HFFc6 (cell line): ENCODE data around the gene TOR1A. TPM values are rescaled to one million over a fixed set of nuclear protein-coding genes. Genes with fewer than 3 reads are reported as not detected.

Experiments used
- DNase-seq: peaks from one replicate; pipeline ENCODE4 v3.0.0-alpha.2; 2018
- H3K27ac Mint-ChIP-seq: 2 replicates; pipeline ENCODE4 v1.8.0; 2020; ENCODE audit warnings: mild to moderate bottlenecking, mixed read lengths
- H3K27me3 Mint-ChIP-seq: 2 replicates; pipeline ENCODE4 v1.8.0; 2021; ENCODE audit warnings: mild to moderate bottlenecking, moderate library complexity, mixed read lengths; ENCODE audit not compliant: insufficient read depth
- H3K36me3 Mint-ChIP-seq: 2 replicates; pipeline ENCODE4 v1.8.0; 2021; ENCODE audit warnings: low read depth, mixed read lengths
- H3K4me1 Mint-ChIP-seq: 2 replicates; pipeline ENCODE4 v1.8.0; 2020; ENCODE audit warnings: low read depth, mixed read lengths
- H3K4me3 Mint-ChIP-seq: 2 replicates; pipeline ENCODE4 v1.8.0; 2020; ENCODE audit warnings: mild to moderate bottlenecking, moderate library complexity, mixed read lengths
- H3K9me3 Mint-ChIP-seq: 2 replicates; pipeline ENCODE4 v1.8.0; 2020; ENCODE audit warnings: mild to moderate bottlenecking, mixed read lengths
- CTCF ChIP-seq: fragments of 200-600 bp; sonication (generic); IDR thresholded peaks from 2 replicates; pipeline ENCODE4 v1.5.0; 2021; ENCODE audit warnings: antibody characterized with exemption, mild to moderate bottlenecking
- total RNA-seq, 6 experiments: library from RNA; stranded (reverse); fragmentation: NEBNext Ultra II Directional; extraction: Animal tissue kit (Norgen Biotek cat#: 25700); gene quantifications; 2 replicates in 1 of 6; 3 replicates in 5 of 6; pipeline ENCODE4 v1.2.3, GENCODE V29; 2021

The TOR1A gene
- total RNA-seq, 6 experiments from 2014 or later: 59.1 to 70.5 (median 67.1) TPM

- DNase-seq: no peak
- H3K4me3 Mint-ChIP-seq: no peak overlapping the region
- TF ChIP-seq CTCF: no peak
- H3K4me1 Mint-ChIP-seq: no peaks in the 10 kb centered on the region
- H3K9me3 Mint-ChIP-seq: no peaks in the 10 kb centered on the region
- peaks cover 30% of the 10 kb centered on the region; the same call in 1 of the 2 replicates for H3K36me3 Mint-ChIP-seq
- H3K27ac Mint-ChIP-seq: no peak overlapping the region
- peaks cover 7% of the 10 kb centered on the region for H3K27me3 Mint-ChIP-seq
Observed at GRCh38 chr9:129815278-129815677, 8.7 kb downstream of the TOR1A start.

GRCh38 chr9:129814432-129815223, 9.3 kb downstream of the TOR1A start:
- no peak overlapping the region for H3K27ac Mint-ChIP-seq
- no peak for TF ChIP-seq CTCF
- H3K4me3 Mint-ChIP-seq: no peak overlapping the region

GRCh38 chr9:129813661-129814060, 10.3 kb downstream of the TOR1A start:
- no peaks in the 10 kb centered on the region for H3K4me1 Mint-ChIP-seq
- peaks cover 30% of the 10 kb centered on the region; the same call in 1 of the 2 replicates for H3K36me3 Mint-ChIP-seq
- no peak for DNase-seq
- no peak overlapping the region for H3K4me3 Mint-ChIP-seq
- H3K27ac Mint-ChIP-seq: no peak overlapping the region
- TF ChIP-seq CTCF: no peak
- H3K9me3 Mint-ChIP-seq: no peaks in the 10 kb centered on the region
- peaks cover 7% of the 10 kb centered on the region for H3K27me3 Mint-ChIP-seq

More at GRCh38 chr9:129814432-129815223, 9.3 kb downstream of the TOR1A start:
- no peak for DNase-seq
- Mint-ChIP-seq H3K27me3 (peaks cover 7% of the 10 kb centered on the region), H3K36me3 (peaks cover 35% of the 10 kb centered on the region; the same call in 1 of the 2 replicates), H3K9me3 (no peaks in the 10 kb centered on the region), H3K4me1 (no peaks in the 10 kb centered on the region)

- TF ChIP-seq CTCF: no peak
- H3K27me3 Mint-ChIP-seq: peaks cover 7% of the 10 kb centered on the region
- no peak overlapping the region for H3K4me3 Mint-ChIP-seq
- H3K36me3 Mint-ChIP-seq: peaks cover 27% of the 10 kb centered on the region; the same call in 1 of the 2 replicates
- H3K4me1 Mint-ChIP-seq: no peaks in the 10 kb centered on the region
- DNase-seq: no peak
- H3K27ac Mint-ChIP-seq: no peak overlapping the region
- H3K9me3 Mint-ChIP-seq: no peaks in the 10 kb centered on the region
Observed at GRCh38 chr9:129812385-129812784, 11.6 kb downstream of the TOR1A start.

- H3K9me3 Mint-ChIP-seq: no peaks in the 10 kb centered on the region
- no peaks in the 10 kb centered on the region for H3K4me1 Mint-ChIP-seq
- no peak overlapping the region for H3K27ac Mint-ChIP-seq
- H3K36me3 Mint-ChIP-seq: peaks cover 32% of the 10 kb centered on the region; the same call in 1 of the 2 replicates
- no peak for DNase-seq
- no peak for TF ChIP-seq CTCF
- peaks cover 7% of the 10 kb centered on the region for H3K27me3 Mint-ChIP-seq
- H3K4me3 Mint-ChIP-seq: no peak overlapping the region
Observed at GRCh38 chr9:129811967-129812363, 12.0 kb downstream of the TOR1A start.
